Ramos (cell line): ENCODE measurements around the gene JSRP1.

Source experiments
- in situ Hi-C: fragments of 300-500 bp; cut with MboI; formaldehyde crosslinking; loops from one replicate; pipeline ENCODE4 v1.14.3; 2022; ENCODE audit warnings: low sequenced_read_pairs; ENCODE audit not compliant: unreplicated experiment

Gene JSRP1

GRCh38 chr19:2225415-2226050, 30.7 kb downstream of the JSRP1 start:
- in situ Hi-C loops: no loop called here

- in situ Hi-C loops: no loop called here
Observed at GRCh38 chr19:2224754-2225349, 31.4 kb downstream of the JSRP1 start.

GRCh38 chr19:2223959-2224358, 32.3 kb downstream of the JSRP1 start:
- in situ Hi-C loops: no loop called here

GRCh38 chr19:2223391-2223790, 32.8 kb downstream of the JSRP1 start:
- in situ Hi-C loops: no loop called here

- in situ Hi-C loops: no loop called here
Observed at GRCh38 chr19:2221918-2222317, 34.3 kb downstream of the JSRP1 start.

- in situ Hi-C loops: no loop called here
Observed at GRCh38 chr19:2221250-2221831, 34.9 kb downstream of the JSRP1 start.

GRCh38 chr19:2219726-2220125, 36.5 kb downstream of the JSRP1 start:
- in situ Hi-C loops: no loop called here

GRCh38 chr19:2217591-2217990, 38.6 kb downstream of the JSRP1 start:
- in situ Hi-C loops: no loop called here

GRCh38 chr19:2216361-2217225, 39.6 kb downstream of the JSRP1 start:
- in situ Hi-C loops: no loop called here

GRCh38 chr19:2215281-2215751, 40.9 kb downstream of the JSRP1 start:
- in situ Hi-C loops: no loop called here

- in situ Hi-C loops: no loop called here
Observed at GRCh38 chr19:2214251-2214650, 42.0 kb downstream of the JSRP1 start.

- in situ Hi-C loops: no loop called here
Observed at GRCh38 chr19:2213799-2214198, 42.4 kb downstream of the JSRP1 start.

- in situ Hi-C loops: no loop called here
Observed at GRCh38 chr19:2212861-2213711, 43.1 kb downstream of the JSRP1 start.

GRCh38 chr19:2210987-2211740, 45.1 kb downstream of the JSRP1 start:
- in situ Hi-C loops: no loop called here

- in situ Hi-C loops: no loop called here
Observed at GRCh38 chr19:2210206-2210605, 46.0 kb downstream of the JSRP1 start.

- in situ Hi-C loops: no loop called here
Observed at GRCh38 chr19:2209408-2209807, 46.8 kb downstream of the JSRP1 start.

- in situ Hi-C loops: no loop called here
Observed at GRCh38 chr19:2208975-2209374, 47.2 kb downstream of the JSRP1 start.

- in situ Hi-C loops: no loop called here
Observed at GRCh38 chr19:2207991-2208860, 48.0 kb downstream of the JSRP1 start.
